ENCODE measurements around the gene USP11. TPM values are rescaled to one million over a fixed set of nuclear protein-coding genes. Genes with fewer than 3 reads are reported as not detected.

USP11 gene
- total and polyA plus RNA-seq, 2 of the 4 experiments (the other 2 are of a cell fraction): 33.5 to 59.7 TPM

DNA sequence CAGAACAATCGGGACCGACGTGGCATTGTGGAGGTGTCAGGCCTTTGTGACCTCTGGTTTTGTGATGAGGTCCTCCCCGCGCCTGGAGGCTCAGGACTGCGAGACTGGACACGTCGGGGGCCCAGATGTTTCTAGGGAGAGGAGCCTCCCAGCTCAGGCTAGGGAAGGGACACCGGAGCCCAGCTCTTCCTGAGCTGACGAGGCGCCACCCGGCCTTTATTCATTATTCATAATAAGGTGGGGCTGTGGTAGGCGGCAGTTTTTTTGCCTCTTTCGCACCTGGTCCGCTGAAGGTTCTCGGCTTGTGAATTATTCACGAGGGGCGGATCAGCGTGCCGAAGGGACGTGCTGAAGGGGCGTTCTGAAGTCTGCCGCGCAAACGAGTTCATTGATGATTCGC is 41.5 kb upstream of the USP11 start:
- no peak for DNase-seq
- intact Hi-C loops (cut with micrococcal nuclease) (loop anchor here (5.0 kb wide), 2 partner anchors 291 to 451 kb away; partner anchors contain the start of gene ZNF41), in situ Hi-C loops (cut with MboI; ENCODE audit: low sequenced_read_pairs) (loop anchor here (10.0 kb wide), 2 partner anchors 193 to 333 kb away; no protein-coding TSS in a partner anchor), dilution Hi-C loops (cut with HindIII; ENCODE audit: low sequenced_read_pairs, unreplicated experiment) (no loop called here)
- peaks cover 11% of the 10 kb centered on the region for H3K4me1 ChIP-seq (ENCODE audit: control insufficient read depth, insufficient read depth, low read length)
- H3K18ac ChIP-seq (ENCODE audit: low read depth, low read length): no peak overlapping the region
- no peak overlapping the region for H2AK5ac ChIP-seq (ENCODE audit: low read depth, low read length)
- H4K91ac ChIP-seq (ENCODE audit: insufficient read depth, low read depth, low read length): 0 out of 2 replicates have a peak overlapping the region, but pooled peaks have one; percentile 6
- peak overlapping the region; percentile 78 for H2AK9ac ChIP-seq (replicated peaks; ENCODE audit: low read depth, low read length, poor library complexity)
- no peak overlapping the region for H2BK20ac ChIP-seq (ENCODE audit: low read depth, low read length)
- no TSS peak for BruUV-seq (replicated peaks)
- H3K4ac ChIP-seq (ENCODE audit: low read depth, low read length): peak overlapping the region; percentile 32
- WGBS, 2 experiments (ENCODE audit: extremely low coverage in 2 of 2, insufficient read length in 1 of 2): 42% methylated on average over 11 of the region's 26 CpGs; no CpG with 5 or more reads in 1 of the 2 experiments
- H3K27me3 ChIP-seq (ENCODE audit: control insufficient read depth, insufficient read depth, low read length): no peaks in the 10 kb centered on the region; the same call in 1 of the 2 replicates
- peak overlapping the region; percentile 74 for H3K23ac ChIP-seq (ENCODE audit: low read depth, low read length)
- ATAC-seq (ENCODE audit: low read depth): no peak
- H3K56ac ChIP-seq (ENCODE audit: extremely low read depth, insufficient read depth, low read length): 0 out of 2 replicates have a peak overlapping the region, but pooled peaks have one; percentile 49
- POLR2A ChIA-PET (ENCODE audit: unreplicated experiment): interaction anchor here (1.1 kb wide), 1 partner anchor 193 kb away, joined by 3 read pairs; no protein-coding TSS in a partner anchor
- peak overlapping the region; percentile 62 for H3K14ac ChIP-seq (replicated peaks; ENCODE audit: low read depth, low read length)
- H3K9me3 ChIP-seq (ENCODE audit: control insufficient read depth, insufficient read depth, low read length): no peaks in the 10 kb centered on the region
- H3K36me3 ChIP-seq (ENCODE audit: control insufficient read depth, insufficient read depth, low read length): peaks cover 9% of the 10 kb centered on the region
- no peak overlapping the region for H2BK15ac ChIP-seq (ENCODE audit: low read depth, low read length)
- H3K79me1 ChIP-seq (ENCODE audit: low read depth in 1 of 2, low read length in 2 of 2): peaks cover 7 to 30% of the 10 kb centered on the region in 2 experiments
- peak overlapping the region; percentile 66 for H3K4me2 ChIP-seq (ENCODE audit: low read depth, low read length)
- H2BK5ac ChIP-seq (ENCODE audit: low read depth, low read length, poor library complexity, severe bottlenecking): no peak overlapping the region
- peak overlapping the region in 1 of 2 experiments; percentile 4; a peak in 1 of 4 replicates for H4K8ac ChIP-seq (ENCODE audit: low read depth in 2 of 2, low read length in 2 of 2)
- CTCF ChIA-PET: interaction anchor here (0.6 kb wide), 1 partner anchor 107 kb away, joined by 3 read pairs; no protein-coding TSS in a partner anchor
- no peak overlapping the region; the same call in 1 of the 2 replicates for H3K27ac ChIP-seq (ENCODE audit: insufficient read depth, low read length)
- H3K9ac ChIP-seq (ENCODE audit: low read depth, low read length): peak overlapping the region; percentile 16
- peak overlapping the region; percentile 60 for H3K4me3 ChIP-seq (ENCODE audit: insufficient read depth, low read depth, low read length)
- H2BK120ac ChIP-seq (ENCODE audit: low read depth, low read length): no peak overlapping the region
- H2AFZ ChIP-seq (replicated peaks; ENCODE audit: low read length, poor library complexity): peak overlapping the region; percentile 67
- peaks cover 22% of the 10 kb centered on the region for H4K20me1 ChIP-seq (ENCODE audit: insufficient read depth, low read length)
- no peak overlapping the region for H4K5ac ChIP-seq (ENCODE audit: low read depth, low read length)
- TF ChIP-seq MAFK (IDR thresholded peaks at IDR 0.05; ENCODE audit: low read depth, low read length): no peak
- TF ChIP-seq MAZ (IDR thresholded peaks at IDR 0.05; ENCODE audit: borderline replicate concordance, low read depth, low read length): no peak
- no peak for TF ChIP-seq FOS (IDR thresholded peaks at IDR 0.05; ENCODE audit: low read depth, low read length)
- TF ChIP-seq SMC3 (IDR thresholded peaks at IDR 0.05; ENCODE audit: low read depth, low read length): no peak
- TF ChIP-seq CEBPB (IDR thresholded peaks at IDR 0.05; ENCODE audit: low read depth, low read length): no peak
- no peak for TF ChIP-seq RAD21 (IDR thresholded peaks at IDR 0.05; ENCODE audit: low read length)
- no peak for TF ChIP-seq POLR2A (IDR thresholded peaks at IDR 0.05; ENCODE audit: low read depth, low read length)
- TF ChIP-seq RCOR1 (IDR thresholded peaks at IDR 0.05; ENCODE audit: insufficient replicate concordance, low read length): no peak
- TF ChIP-seq, protein P1, sequence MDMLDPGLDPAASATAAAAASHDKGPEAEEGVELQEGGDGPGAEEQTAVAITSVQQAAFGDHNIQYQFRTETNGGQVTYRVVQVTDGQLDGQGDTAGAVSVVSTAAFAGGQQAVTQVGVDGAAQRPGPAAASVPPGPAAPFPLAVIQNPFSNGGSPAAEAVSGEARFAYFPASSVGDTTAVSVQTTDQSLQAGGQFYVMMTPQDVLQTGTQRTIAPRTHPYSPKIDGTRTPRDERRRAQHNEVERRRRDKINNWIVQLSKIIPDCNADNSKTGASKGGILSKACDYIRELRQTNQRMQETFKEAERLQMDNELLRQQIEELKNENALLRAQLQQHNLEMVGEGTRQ (IDR thresholded peaks at IDR 0.05; ENCODE audit: low read depth, low read length): no peak
- TF ChIP-seq, protein P2, sequence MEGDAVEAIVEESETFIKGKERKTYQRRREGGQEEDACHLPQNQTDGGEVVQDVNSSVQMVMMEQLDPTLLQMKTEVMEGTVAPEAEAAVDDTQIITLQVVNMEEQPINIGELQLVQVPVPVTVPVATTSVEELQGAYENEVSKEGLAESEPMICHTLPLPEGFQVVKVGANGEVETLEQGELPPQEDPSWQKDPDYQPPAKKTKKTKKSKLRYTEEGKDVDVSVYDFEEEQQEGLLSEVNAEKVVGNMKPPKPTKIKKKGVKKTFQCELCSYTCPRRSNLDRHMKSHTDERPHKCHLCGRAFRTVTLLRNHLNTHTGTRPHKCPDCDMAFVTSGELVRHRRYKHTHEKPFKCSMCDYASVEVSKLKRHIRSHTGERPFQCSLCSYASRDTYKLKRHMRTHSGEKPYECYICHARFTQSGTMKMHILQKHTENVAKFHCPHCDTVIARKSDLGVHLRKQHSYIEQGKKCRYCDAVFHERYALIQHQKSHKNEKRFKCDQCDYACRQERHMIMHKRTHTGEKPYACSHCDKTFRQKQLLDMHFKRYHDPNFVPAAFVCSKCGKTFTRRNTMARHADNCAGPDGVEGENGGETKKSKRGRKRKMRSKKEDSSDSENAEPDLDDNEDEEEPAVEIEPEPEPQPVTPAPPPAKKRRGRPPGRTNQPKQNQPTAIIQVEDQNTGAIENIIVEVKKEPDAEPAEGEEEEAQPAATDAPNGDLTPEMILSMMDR (conservative IDR thresholded peaks at IDR 0.05; ENCODE audit: low read depth, low read length): no peak
- TF ChIP-seq, protein P3, sequence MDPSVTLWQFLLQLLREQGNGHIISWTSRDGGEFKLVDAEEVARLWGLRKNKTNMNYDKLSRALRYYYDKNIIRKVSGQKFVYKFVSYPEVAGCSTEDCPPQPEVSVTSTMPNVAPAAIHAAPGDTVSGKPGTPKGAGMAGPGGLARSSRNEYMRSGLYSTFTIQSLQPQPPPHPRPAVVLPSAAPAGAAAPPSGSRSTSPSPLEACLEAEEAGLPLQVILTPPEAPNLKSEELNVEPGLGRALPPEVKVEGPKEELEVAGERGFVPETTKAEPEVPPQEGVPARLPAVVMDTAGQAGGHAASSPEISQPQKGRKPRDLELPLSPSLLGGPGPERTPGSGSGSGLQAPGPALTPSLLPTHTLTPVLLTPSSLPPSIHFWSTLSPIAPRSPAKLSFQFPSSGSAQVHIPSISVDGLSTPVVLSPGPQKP (IDR thresholded peaks at IDR 0.05; ENCODE audit: borderline replicate concordance, low read depth, low read length): no peak
- TF ChIP-seq MXI1 (IDR thresholded peaks at IDR 0.05; ENCODE audit: borderline replicate concordance, low read depth, low read length): no peak
- TF ChIP-seq RFX5 (IDR thresholded peaks at IDR 0.05; ENCODE audit: low read depth, low read length): no peak
- no peak for TF ChIP-seq CHD1 (IDR thresholded peaks at IDR 0.05; ENCODE audit: low read depth, low read length)
- no peak for TF ChIP-seq NFE2L2 (IDR thresholded peaks at IDR 0.05; ENCODE audit: low read depth, low read length)
- no peak for TF ChIP-seq BHLHE40 (IDR thresholded peaks at IDR 0.05; ENCODE audit: low read depth, low read length)
- no peaks in the 10 kb centered on the region; the same call in 1 of the 2 replicates for H3K9me1 ChIP-seq (ENCODE audit: insufficient read depth, low read length)

All from IMR-90 (cell line).